ENCODE measurements around the gene GAS2L2.

DNA sequence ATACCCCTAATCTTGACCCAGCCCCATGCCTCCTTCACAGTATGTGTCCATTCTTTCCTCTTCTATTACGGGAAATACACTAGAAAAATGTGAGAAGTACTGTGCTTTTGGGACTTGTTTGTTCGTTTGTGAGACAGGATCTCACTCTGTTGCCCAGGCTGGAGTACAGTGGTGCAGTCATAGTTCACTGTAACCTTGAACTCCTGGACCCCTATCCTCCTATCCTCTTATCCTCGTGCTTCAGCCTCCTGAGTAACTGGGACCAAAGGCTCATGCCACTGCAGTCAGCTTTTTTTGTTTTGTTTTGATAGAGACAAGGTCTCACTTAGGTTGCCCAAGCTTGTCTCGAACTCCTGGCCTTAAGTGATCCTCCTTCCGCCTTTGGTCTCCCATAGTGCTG is 51.5 kb downstream of the GAS2L2 start:
- TF ChIP-seq, protein P1, sequence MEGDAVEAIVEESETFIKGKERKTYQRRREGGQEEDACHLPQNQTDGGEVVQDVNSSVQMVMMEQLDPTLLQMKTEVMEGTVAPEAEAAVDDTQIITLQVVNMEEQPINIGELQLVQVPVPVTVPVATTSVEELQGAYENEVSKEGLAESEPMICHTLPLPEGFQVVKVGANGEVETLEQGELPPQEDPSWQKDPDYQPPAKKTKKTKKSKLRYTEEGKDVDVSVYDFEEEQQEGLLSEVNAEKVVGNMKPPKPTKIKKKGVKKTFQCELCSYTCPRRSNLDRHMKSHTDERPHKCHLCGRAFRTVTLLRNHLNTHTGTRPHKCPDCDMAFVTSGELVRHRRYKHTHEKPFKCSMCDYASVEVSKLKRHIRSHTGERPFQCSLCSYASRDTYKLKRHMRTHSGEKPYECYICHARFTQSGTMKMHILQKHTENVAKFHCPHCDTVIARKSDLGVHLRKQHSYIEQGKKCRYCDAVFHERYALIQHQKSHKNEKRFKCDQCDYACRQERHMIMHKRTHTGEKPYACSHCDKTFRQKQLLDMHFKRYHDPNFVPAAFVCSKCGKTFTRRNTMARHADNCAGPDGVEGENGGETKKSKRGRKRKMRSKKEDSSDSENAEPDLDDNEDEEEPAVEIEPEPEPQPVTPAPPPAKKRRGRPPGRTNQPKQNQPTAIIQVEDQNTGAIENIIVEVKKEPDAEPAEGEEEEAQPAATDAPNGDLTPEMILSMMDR (IDR thresholded peaks at IDR 0.05): no peak
- TF ChIP-seq POLR2AphosphoS5 (IDR thresholded peaks at IDR 0.05; ENCODE audit: insufficient read depth in 1 of 2, low read depth in 1 of 2): no peak
- TF ChIP-seq POLR2A (IDR thresholded peaks at IDR 0.05): no peak

All from vagina (tissue), 2 donors.